Memory B cell (primary cell): Measurements from ENCODE around the gene SP7.
A peak's percentile ranks its signal among the peaks of the same experiment; 100 is the strongest.
"Not testable (repeated sequence)": the region's sequence is repeated elsewhere in the genome, so short reads cannot be mapped to it uniquely, and the experiment has no call there.

Source experiments
- ATAC-seq: fragments of 150-1000 bp; cut with Tn5 transposase; 2 replicates; pipeline ENCODE4 v1.10.0; 2021; ENCODE audit warnings: low read depth, mild to moderate bottlenecking, moderate library complexity
- DNase-seq, 2 donors: peaks; one replicate each; pipeline ENCODE4 v3.0.0; 2022; ENCODE audit warnings: low spot score in 2 of 2
- H3K27ac Mint-ChIP-seq: one replicate; pipeline ENCODE4 v1.8.0; 2022; ENCODE audit warnings: mild to moderate bottlenecking, moderate library complexity, mixed read lengths
- H3K27me3 Mint-ChIP-seq: one replicate; pipeline ENCODE4 v1.8.0; 2022; ENCODE audit warnings: mixed read lengths
- H3K36me3 Mint-ChIP-seq: one replicate; pipeline ENCODE4 v1.8.0; 2022; ENCODE audit warnings: mild to moderate bottlenecking, mixed read lengths
- H3K4me1 Mint-ChIP-seq: one replicate; pipeline ENCODE4 v1.8.0; 2022; ENCODE audit warnings: mixed read lengths
- H3K4me3 Mint-ChIP-seq: one replicate; pipeline ENCODE4 v1.8.0; 2022; ENCODE audit warnings: mild to moderate bottlenecking, moderate library complexity, mixed read lengths
- H3K9me3 Mint-ChIP-seq: one replicate; pipeline ENCODE4 v1.8.0; 2022; ENCODE audit warnings: mixed read lengths

The SP7 gene

DNA sequence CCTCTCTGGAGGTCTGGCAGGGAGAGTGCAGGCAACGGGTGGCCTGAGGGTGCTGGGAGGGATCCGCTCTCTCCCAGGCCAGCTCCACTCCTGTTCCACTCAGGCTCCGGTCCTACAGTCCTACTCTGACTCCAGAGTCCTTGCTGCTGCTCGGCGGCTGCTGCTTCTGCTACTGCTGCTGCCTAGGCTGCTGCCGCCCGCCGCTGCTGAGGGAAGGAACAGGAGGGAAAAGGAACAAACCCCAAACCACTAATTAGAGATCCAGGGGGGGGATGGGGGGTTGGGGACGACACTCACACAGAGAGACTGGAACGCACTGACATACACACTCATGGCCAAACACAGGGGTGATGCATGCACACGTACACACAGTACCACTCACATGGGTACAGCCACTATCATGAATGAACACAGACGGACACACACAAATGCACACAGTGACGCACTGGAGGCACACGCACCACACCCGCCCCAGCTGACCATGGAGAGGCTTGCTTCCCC lies at the start of gene SP7:
TSS of gene SP7 (minus strand) at position 174 of the 501 bp plus-strand sequence. CDS start 708 bp downstream, outside the sequence.
- H3K9me3 Mint-ChIP-seq: no peaks in the 10 kb centered on the region
- no peak within 1 kb of the TSS for H3K4me3 Mint-ChIP-seq
- DNase-seq (peak in 1 of 2 donors; percentile 23), ATAC-seq (peak; percentile 91)
- no peaks in the 10 kb centered on the region for H3K36me3 Mint-ChIP-seq
- H3K27me3 Mint-ChIP-seq: peaks cover 43% of the 10 kb centered on the region
- peaks cover 15% of the 10 kb centered on the region for H3K4me1 Mint-ChIP-seq
- H3K27ac Mint-ChIP-seq: peak within 1 kb of the TSS; percentile 45

DNA sequence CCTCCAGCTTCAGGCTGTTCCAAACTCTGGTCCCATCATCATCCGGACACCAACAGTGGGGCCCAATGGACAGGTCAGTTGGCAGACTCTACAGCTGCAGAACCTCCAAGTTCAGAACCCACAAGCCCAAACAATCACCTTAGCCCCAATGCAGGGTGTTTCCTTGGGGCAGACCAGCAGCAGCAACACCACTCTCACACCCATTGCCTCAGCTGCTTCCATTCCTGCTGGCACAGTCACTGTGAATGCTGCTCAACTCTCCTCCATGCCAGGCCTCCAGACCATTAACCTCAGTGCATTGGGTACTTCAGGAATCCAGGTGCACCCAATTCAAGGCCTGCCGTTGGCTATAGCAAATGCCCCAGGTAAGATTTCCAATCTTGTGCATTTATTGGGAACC lies 47.1 kb upstream of the SP7 start:
- Mint-ChIP-seq H3K27me3 (no peaks in the 10 kb centered on the region), H3K4me3 (peak overlapping the region; percentile 92), H3K36me3 (peaks cover 26% of the 10 kb centered on the region), H3K27ac (no peak overlapping the region), H3K4me1 (peaks cover 40% of the 10 kb centered on the region), H3K9me3 (no peaks in the 10 kb centered on the region)
- DNase-seq (no peak), ATAC-seq (no peak)

DNA sequence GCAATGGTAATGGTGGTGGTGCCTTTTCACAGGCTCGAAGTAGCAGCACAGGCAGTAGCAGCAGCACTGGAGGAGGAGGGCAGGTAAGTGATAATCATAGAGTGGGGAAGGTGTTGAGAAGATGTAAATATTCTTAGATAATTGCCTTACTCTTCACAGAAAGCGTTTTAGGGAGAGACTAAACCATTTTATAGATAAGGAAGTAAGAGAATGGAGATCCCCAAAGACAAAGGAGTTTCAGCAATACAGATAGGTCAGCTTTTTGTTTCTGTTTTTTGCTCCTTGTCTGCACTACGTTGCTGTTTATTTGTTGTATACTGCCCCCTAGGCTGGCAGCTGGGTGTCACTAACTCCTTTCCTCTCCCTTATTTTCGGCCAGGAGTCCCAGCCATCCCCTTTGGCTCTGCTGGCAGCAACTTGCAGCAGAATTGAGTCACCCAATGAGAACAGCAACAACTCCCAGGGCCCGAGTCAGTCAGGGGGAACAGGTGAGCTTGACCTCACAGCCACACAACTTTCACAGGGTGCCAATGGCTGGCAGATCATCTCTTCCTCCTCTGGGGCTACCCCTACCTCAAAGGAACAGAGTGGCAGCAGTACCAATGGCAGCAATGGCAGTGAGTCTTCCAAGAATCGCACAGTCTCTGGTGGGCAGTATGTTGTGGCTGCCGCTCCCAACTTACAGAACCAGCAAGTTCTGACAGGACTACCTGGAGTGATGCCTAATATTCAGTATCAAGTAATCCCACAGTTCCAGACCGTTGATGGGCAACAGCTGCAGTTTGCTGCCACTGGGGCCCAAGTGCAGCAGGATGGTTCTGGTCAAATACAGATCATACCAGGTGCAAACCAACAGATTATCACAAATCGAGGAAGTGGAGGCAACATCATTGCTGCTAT lies 45.8 kb upstream of the SP7 start:
- Mint-ChIP-seq H3K9me3 (no peaks in the 10 kb centered on the region), H3K36me3 (peaks cover 24% of the 10 kb centered on the region), H3K4me3 (peak overlapping the region; percentile 92), H3K27ac (peak overlapping the region; percentile 88), H3K4me1 (peaks cover 36% of the 10 kb centered on the region), H3K27me3 (no peaks in the 10 kb centered on the region)
- ATAC-seq (no peak), DNase-seq (peak; percentile 32 to 36)

DNA sequence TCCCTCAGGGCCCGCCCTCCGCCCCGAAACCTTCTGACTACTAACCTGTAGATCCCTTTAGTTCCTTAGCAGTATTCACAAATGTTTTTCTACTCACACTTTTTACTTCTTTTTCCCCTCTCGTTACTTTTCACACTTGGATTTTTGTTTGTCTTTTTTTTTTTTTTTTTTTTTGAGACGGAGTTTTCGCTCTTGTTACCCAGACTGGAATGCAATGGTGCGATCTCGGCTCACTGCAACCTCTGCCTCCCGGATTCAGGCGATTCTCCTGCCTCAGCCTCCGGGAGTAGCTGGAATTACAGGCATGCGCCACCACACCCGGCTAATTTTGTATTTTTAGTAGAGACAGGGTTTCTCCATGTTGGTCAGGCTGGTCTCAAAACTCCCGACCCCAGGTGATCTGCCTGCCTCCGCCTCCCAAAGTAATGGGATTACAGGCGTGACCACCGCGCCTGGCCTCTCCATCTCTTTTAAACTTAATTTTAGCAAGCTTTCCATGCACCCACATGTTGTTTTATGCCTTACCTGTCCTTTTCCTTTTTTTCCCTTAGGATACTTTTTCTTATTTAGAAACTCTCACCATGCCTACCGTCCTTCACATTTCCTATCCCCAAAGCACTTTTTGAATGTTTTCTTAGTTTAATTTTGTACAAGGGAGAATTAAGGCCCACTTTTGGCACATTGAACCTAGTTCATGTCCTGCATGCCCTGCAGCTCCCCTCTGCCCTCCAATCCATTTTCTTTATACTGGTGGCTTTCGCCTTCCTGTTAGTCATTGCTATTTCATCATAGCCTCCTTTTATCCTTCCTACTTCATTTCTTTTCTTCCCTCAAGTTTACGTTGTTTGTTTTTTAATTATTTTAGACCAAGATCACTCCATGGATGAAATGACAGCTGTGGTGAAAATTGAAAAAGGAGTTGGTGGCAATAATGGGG lies 44.9 kb upstream of the SP7 start:
- no peak for ATAC-seq
- Mint-ChIP-seq H3K27ac (peak overlapping the region; percentile 88), H3K27me3 (no peaks in the 10 kb centered on the region), H3K4me1 (peaks cover 34% of the 10 kb centered on the region), H3K36me3 (peaks cover 23% of the 10 kb centered on the region), H3K4me3 (peak overlapping the region; percentile 92), H3K9me3 (no peaks in the 10 kb centered on the region)
- no peak for DNase-seq

DNA sequence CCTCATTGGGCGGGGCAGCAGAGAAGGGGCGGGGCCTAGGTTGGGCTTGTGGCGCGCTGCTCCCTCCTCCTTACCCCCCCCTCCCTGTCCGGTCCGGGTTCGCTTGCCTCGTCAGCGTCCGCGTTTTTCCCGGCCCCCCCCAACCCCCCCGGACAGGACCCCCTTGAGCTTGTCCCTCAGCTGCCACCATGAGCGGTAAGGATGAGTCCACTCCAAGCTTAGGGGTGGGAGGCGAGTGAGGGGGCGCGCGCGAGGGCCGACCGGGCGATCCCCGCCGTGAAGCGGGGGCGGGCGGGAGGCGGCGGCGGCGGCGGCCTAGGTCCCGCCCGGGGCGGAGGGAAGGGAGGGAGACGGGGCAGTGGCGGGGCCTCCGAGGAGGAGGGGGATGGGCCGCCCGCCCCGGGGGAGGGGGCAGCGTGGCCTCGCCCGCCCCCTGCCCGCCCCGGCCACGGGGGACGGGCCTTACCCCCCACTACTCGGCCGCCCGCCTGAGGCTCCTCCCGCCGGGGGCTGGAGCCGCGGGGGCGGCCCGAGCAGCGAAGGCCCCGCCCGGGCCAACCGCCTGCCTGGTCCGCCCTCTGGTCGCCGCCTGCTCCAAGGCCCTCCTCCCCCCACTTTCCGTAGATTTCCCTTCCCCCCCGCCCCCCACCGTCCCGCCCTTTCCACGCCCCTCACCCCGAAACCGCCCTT lies 44.1 kb upstream of the SP7 start, which contains the start of gene SP1:
TSS of gene SP1 (plus strand) at position 73 of the 690 bp plus-strand sequence. CDS start at position 189, 116 bp downstream.
- H3K36me3 Mint-ChIP-seq: peaks cover 20% of the 10 kb centered on the region
- peak within 1 kb of the TSS; percentile 92 for H3K4me3 Mint-ChIP-seq
- H3K27ac Mint-ChIP-seq: peak within 1 kb of the TSS; percentile 88
- ATAC-seq (peak; percentile 54), DNase-seq (peak; percentile 82 to 85)
- no peaks in the 10 kb centered on the region for H3K9me3 Mint-ChIP-seq
- no peaks in the 10 kb centered on the region for H3K27me3 Mint-ChIP-seq
- peaks cover 31% of the 10 kb centered on the region for H3K4me1 Mint-ChIP-seq

DNA sequence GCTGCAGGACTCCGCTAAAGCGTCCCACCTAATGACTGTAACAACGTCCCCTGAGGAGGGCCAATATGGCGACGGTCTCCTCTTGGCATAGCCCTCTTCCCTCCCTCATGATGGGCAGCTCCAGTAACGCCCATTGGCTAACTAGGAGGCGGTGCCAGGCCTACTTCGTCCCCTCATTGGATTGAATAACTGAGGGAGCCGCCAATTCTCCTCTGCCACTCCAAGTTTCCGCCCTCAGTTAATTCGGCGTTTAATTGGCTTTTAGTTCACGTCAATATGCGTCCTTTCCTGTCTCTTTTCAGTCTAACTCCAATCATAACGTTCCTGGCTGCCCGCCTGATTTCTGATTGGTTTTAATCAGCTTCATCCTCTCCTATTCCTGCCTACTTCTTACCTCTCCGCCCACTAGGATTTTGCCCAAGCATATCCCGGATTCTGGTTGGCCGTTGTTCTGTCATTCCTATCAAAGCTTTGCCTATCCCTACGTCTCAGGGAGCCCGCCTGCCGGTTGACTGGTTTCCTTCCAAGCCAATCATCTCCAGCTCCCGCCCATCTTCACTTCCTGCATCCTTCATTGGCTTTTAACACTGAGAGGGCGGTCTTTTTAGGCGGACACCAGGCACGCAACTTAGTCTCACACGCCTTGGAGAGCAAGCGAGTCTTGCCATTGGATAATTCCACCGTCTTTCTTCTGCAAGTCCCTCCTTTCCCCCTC lies 43.4 kb upstream of the SP7 start:
- DNase-seq (peak; percentile 96 to 100), ATAC-seq (peak; percentile 71)
- Mint-ChIP-seq H3K36me3 (peaks cover 19% of the 10 kb centered on the region), H3K4me1 (peaks cover 31% of the 10 kb centered on the region), H3K4me3 (no peak overlapping the region), H3K9me3 (no peaks in the 10 kb centered on the region), H3K27me3 (no peaks in the 10 kb centered on the region), H3K27ac (no peak overlapping the region)

DNA sequence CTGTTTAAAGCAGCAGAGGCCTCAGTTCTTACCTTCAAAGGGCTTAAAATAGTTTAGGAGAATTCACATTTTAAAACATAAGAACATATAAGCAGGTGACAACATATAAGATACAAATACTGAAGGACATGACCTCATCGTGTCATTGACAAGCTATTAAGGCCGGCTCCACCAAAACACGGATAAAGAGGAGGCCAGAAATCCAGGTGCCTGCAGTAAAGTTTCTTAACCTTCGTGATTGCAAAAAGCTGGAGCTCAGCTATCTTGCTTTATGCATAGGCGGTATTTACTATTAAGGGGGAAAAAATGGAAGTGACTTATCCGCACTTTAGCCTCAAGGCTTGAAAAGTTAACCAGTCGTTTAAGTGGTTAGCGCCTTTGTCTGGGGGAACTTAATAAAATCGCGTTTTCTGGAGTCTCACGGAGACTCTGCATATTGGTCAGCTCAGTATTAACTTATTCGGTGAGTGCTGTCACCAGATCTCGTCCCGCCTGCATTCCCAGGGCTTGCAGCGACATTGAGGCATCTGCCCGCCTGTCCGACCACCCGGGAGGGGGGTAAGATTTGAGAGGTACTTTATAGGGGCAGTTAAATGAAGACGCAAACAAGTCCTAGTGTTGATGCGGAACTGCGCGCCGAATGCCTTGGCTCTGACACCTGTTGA lies 42.7 kb upstream of the SP7 start:
- no peaks in the 10 kb centered on the region for H3K27me3 Mint-ChIP-seq
- DNase-seq: no peak
- no peak overlapping the region for H3K27ac Mint-ChIP-seq

DNA sequence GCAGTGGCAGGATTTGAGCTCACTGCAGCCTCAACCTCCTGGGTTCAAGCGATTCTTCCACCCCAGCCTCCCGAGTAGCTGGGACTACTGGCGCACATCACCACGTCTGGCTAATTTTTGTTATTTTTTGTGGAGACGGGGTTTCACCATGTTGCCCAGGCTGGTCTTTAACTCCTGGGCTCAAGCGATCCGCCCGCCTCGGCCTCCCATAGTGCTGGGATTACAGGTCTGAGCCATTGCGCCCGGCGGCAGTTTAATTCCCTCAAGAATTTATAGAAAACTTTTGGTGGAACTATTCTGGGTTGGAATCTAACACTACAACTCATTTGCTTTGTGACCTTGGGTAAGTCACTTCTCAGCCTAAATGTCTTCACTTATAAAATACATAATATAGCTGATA lies 42.1 kb upstream of the SP7 start:
- Mint-ChIP-seq H3K27me3 (no peaks in the 10 kb centered on the region), H3K9me3 (no peaks in the 10 kb centered on the region), H3K27ac (no peak overlapping the region), H3K4me1 (peaks cover 27% of the 10 kb centered on the region), H3K36me3 (peaks cover 14% of the 10 kb centered on the region), H3K4me3 (no peak overlapping the region)
- no peak for ATAC-seq
- no peak for DNase-seq

More for the DNA sequence above, 42.7 kb upstream of the SP7 start:
- H3K36me3 Mint-ChIP-seq: peaks cover 18% of the 10 kb centered on the region
- H3K9me3 Mint-ChIP-seq: no peaks in the 10 kb centered on the region
- ATAC-seq: no peak
- H3K4me1 Mint-ChIP-seq: peaks cover 31% of the 10 kb centered on the region
- H3K4me3 Mint-ChIP-seq: no peak overlapping the region

DNA sequence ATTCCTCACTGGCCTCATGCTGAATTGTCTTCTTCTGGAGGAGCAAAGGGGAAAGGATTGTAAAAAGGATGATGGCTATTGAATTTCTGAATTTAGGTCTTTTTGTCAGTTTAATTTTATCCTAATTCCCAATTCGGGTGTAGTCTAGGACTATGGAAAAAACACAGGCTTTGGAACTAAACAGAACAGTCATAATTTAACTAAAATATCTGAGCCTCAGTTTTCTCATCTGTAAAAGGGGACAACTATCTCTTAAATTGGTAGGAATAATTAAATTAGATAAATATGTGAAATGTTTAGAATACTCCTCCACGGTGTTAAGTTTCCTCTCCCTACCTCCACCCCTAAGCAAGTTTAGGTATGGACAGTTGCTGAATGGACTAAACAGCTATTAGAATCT lies 40.6 kb upstream of the SP7 start:
- no peak for ATAC-seq
- Mint-ChIP-seq H3K4me3 (no peak overlapping the region), H3K27ac (no peak overlapping the region), H3K27me3 (no peaks in the 10 kb centered on the region), H3K9me3 (no peaks in the 10 kb centered on the region), H3K36me3 (peaks cover 7% of the 10 kb centered on the region), H3K4me1 (peaks cover 22% of the 10 kb centered on the region)
- DNase-seq: no peak

DNA sequence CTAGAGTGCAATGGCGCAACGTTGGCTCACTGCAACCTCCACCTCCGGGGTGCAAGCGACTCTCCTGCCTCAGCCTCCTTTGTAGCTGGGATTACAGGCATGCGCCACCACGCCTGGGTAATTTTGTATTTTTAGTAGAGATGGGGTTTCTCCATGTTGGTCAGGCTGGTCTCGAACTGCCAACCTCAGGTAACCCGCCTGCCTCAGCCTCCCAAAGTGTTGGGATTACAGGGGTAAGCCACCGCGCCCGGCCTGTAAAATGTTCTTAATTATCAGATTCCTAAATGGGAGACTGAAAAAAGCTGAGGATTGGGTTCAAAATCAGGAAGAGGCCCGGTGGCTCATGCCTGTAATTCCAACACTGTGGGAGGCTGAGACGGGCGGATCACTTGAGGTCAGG lies 38.1 kb upstream of the SP7 start:
- not testable (repeated sequence) for DNase-seq, ATAC-seq, H3K9me3 Mint-ChIP-seq, H3K4me3 Mint-ChIP-seq, H3K36me3 Mint-ChIP-seq, H3K27me3 Mint-ChIP-seq, H3K27ac Mint-ChIP-seq
- peaks cover 19% of the 10 kb centered on the region for H3K4me1 Mint-ChIP-seq

DNA sequence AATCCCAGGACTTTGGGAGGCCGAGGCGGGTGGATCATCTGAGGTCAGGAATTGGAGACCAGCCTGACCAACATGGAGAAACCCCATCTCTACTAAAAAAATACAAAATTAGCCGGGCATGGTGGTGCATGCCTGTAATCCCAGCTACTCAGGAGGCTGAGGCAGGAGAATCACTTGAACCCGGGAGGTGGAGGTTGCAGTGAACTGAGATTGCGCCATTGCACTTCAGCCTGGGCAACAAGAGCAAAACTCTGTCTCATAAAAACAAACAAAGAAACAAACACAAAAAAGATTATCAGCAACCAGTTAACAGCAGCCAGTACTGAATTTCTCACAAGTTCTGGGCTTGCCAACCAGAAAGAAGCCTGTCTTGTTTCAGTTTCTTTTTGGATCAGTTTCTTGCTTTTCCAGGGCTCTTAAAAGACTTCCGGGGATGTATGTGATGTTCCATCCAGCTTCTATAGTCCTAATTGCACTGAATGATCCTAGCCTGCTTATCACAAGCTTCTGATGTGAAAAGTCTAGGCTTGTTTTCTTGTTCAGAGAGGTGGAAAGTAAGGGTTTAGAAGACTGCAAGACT lies 37.5 kb upstream of the SP7 start:
- peaks cover 17% of the 10 kb centered on the region for H3K4me1 Mint-ChIP-seq
- not testable (repeated sequence) for DNase-seq, ATAC-seq, H3K27ac Mint-ChIP-seq, H3K27me3 Mint-ChIP-seq, H3K4me3 Mint-ChIP-seq, H3K9me3 Mint-ChIP-seq, H3K36me3 Mint-ChIP-seq

DNA sequence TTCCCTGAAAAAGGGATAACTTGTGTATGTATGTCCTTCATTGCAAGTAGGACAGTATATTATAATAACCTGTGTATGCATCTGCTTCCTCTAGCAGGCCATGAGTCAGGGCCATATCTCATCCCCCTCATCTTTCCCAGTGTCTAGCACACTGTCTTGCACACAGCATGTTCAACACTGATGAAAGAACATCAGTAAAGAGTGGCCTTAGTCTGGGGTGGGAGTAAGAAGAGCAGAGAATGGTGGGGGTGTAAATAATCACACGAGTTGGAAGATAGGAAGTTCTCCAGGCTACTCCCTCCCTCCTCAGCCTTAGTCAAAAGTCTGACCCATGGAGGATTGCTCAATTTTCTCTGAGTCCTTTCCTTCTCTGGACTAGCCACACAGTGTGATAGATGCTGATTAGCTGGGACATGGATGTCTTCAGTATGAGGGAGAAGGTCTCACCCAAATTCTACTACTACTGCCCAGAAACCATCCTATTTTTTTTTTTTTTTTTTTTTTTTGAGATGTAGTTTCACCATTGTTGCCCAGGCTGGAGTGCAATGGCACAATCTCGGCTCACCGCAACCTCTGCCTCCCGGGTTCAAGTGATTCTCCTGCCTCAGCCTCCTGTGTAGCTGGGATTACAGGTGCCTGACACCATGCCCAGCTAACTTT lies 29.2 kb upstream of the SP7 start:
- no peaks in the 10 kb centered on the region for H3K27me3 Mint-ChIP-seq
- no peak for ATAC-seq
- no peaks in the 10 kb centered on the region for H3K9me3 Mint-ChIP-seq
- no peak for DNase-seq
- H3K4me3 Mint-ChIP-seq: no peak overlapping the region
- peak overlapping the region; percentile 65 for H3K27ac Mint-ChIP-seq
- H3K36me3 Mint-ChIP-seq: no peaks in the 10 kb centered on the region
- peaks cover 7% of the 10 kb centered on the region for H3K4me1 Mint-ChIP-seq
